IPS-20b (cell line): Measurements from ENCODE around the gene PAOX.
"Not testable (repeated sequence)": the region's sequence is repeated elsewhere in the genome, so short reads cannot be mapped to it uniquely, and the experiment has no call there.

Experiments used
- H3K27ac ChIP-seq: one replicate; pipeline ENCODE4 v1.5.1; 2013; ENCODE audit warnings: low read length
- H3K27me3 ChIP-seq: 2 replicates; pipeline ENCODE4 v1.6.1; 2013; ENCODE audit warnings: mild to moderate bottlenecking, low read length, inconsistent platforms; ENCODE audit not compliant: insufficient read depth
- H3K36me3 ChIP-seq: 2 replicates; pipeline ENCODE4 v1.6.1; 2013; ENCODE audit warnings: low read depth, mild to moderate bottlenecking, inconsistent platforms, low read length, moderate library complexity; ENCODE audit not compliant: insufficient read depth
- H3K4me1 ChIP-seq: 2 replicates; pipeline ENCODE4 v1.6.1; 2013; ENCODE audit warnings: mild to moderate bottlenecking, control low read depth, inconsistent platforms, low read length, moderate library complexity; ENCODE audit not compliant: insufficient read depth
- H3K4me3 ChIP-seq: 2 replicates; pipeline ENCODE4 v1.5.1; 2013; ENCODE audit warnings: mild to moderate bottlenecking, low read length, inconsistent platforms
- H3K9ac ChIP-seq: 2 replicates; pipeline ENCODE4 v1.6.1; 2013; ENCODE audit warnings: low read depth, mild to moderate bottlenecking, inconsistent platforms, low read length, moderate library complexity
- H3K9me3 ChIP-seq: 2 replicates; pipeline ENCODE4 v1.6.1; 2013; ENCODE audit warnings: mild to moderate bottlenecking, low read depth, low read length, inconsistent platforms; ENCODE audit not compliant: insufficient read depth

PAOX gene

GRCh38 chr10:133359554-133359971, 19.5 kb upstream of the PAOX start:
- Histone ChIP-seq H3K27me3 (peaks cover 16% of the 10 kb centered on the region), H3K36me3 (peaks cover 27% of the 10 kb centered on the region), H3K4me3 (no peak overlapping the region), H3K9ac (no peak overlapping the region), H3K4me1 (no peaks in the 10 kb centered on the region), H3K9me3 (no peaks in the 10 kb centered on the region), H3K27ac (no peak overlapping the region)

DNA sequence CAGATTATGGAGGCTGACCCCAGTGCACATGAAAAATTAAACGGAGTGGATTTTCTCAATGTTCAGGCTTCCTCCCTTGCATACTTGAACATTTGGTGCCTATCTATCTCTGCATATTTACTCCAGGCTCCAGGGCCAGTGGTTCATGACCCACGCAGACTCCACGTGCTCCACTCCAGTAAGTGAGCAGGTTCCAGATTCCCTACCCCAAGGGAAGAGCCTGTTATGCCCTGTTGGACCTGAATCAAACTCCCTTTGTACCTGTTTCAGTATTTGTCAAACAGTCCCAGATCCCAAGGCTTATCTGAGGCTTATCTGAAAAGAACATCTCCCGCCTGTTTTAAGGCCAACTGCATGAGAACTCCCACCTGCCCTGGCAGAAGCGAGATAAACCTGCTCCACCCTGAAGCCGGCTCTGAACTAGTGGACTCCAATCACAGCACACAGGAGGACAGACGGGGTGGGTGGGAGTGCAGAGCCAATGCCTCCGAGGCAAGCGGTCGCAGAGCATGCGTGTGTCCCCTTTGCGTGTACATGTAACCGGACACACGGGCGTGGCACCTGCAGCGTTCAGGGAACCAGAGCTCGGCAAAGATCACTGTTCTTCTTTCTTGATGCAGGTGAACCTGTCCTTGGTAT, 19.0 kb upstream of the PAOX start:
- Histone ChIP-seq H3K9me3 (no peaks in the 10 kb centered on the region), H3K4me1 (no peaks in the 10 kb centered on the region), H3K27ac (no peak overlapping the region), H3K27me3 (peaks cover 16% of the 10 kb centered on the region), H3K36me3 (peaks cover 32% of the 10 kb centered on the region), H3K9ac (no peak overlapping the region), H3K4me3 (no peak overlapping the region)

DNA sequence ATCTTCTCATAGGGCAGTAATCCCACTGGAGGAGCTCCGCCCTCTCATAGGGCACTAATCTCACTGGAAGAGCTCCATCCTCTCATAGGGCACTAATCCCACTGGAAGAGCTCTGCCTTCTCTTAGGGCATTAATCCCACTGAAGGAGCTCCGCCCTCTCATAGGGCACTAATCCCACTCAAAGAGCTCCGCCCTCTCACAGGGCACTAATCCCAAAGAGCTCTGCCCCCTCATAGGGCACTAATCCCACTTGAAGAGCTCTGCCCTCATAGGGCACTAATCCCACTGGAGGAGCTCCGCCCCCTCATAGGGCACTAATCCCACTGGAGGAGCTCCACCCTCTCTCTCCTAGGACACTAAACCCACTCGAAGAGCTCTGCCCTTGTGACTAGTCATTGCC, 17.8 kb upstream of the PAOX start:
- no peaks in the 10 kb centered on the region for H3K4me1 ChIP-seq
- H3K36me3 ChIP-seq: peaks cover 44% of the 10 kb centered on the region
- no peak overlapping the region for H3K4me3 ChIP-seq
- no peak overlapping the region for H3K9ac ChIP-seq
- no peak overlapping the region for H3K27ac ChIP-seq
- H3K9me3 ChIP-seq: no peaks in the 10 kb centered on the region
- peaks cover 16% of the 10 kb centered on the region for H3K27me3 ChIP-seq

- H3K9ac ChIP-seq: no peak overlapping the region
- peaks cover 16% of the 10 kb centered on the region for H3K27me3 ChIP-seq
- no peak overlapping the region for H3K27ac ChIP-seq
- H3K4me3 ChIP-seq: no peak overlapping the region
- H3K36me3 ChIP-seq: peaks cover 51% of the 10 kb centered on the region
- H3K4me1 ChIP-seq: no peaks in the 10 kb centered on the region
- H3K9me3 ChIP-seq: no peaks in the 10 kb centered on the region
Measured at GRCh38 chr10:133361773-133362441, 17.2 kb upstream of the PAOX start.

DNA sequence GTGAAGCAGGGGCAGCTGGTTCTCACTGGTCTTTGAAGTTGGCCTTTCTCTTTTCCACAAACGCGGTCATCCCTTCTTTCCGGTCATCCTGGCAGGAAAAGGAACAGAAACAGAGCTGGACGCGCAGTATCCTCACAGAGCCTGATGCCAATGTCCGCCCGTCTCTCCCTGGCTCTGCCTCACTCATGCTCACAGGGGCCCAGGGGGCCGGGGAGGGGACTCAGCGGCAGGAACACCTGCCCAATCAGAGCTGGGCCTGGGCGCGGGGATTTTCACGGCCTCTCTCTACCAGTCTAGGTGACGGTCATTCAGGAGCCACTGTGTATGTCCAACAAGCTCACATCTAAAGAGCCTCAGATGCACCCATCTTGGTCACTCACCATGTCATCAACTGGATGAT, 16.2 kb upstream of the PAOX start:
- H3K9me3 ChIP-seq: no peaks in the 10 kb centered on the region
- H3K4me1 ChIP-seq: no peaks in the 10 kb centered on the region
- no peak overlapping the region for H3K9ac ChIP-seq
- H3K36me3 ChIP-seq: peaks cover 52% of the 10 kb centered on the region
- no peak overlapping the region for H3K27ac ChIP-seq
- H3K27me3 ChIP-seq: peaks cover 16% of the 10 kb centered on the region
- H3K4me3 ChIP-seq: no peak overlapping the region

- no peaks in the 10 kb centered on the region for H3K9me3 ChIP-seq
- H3K27ac ChIP-seq: no peak overlapping the region
- H3K27me3 ChIP-seq: peaks cover 9% of the 10 kb centered on the region
- H3K9ac ChIP-seq: no peak overlapping the region
- H3K4me3 ChIP-seq: no peak overlapping the region
- H3K4me1 ChIP-seq: no peaks in the 10 kb centered on the region
- peaks cover 72% of the 10 kb centered on the region for H3K36me3 ChIP-seq
Measured at GRCh38 chr10:133364645-133365431, 14.2 kb upstream of the PAOX start.

DNA sequence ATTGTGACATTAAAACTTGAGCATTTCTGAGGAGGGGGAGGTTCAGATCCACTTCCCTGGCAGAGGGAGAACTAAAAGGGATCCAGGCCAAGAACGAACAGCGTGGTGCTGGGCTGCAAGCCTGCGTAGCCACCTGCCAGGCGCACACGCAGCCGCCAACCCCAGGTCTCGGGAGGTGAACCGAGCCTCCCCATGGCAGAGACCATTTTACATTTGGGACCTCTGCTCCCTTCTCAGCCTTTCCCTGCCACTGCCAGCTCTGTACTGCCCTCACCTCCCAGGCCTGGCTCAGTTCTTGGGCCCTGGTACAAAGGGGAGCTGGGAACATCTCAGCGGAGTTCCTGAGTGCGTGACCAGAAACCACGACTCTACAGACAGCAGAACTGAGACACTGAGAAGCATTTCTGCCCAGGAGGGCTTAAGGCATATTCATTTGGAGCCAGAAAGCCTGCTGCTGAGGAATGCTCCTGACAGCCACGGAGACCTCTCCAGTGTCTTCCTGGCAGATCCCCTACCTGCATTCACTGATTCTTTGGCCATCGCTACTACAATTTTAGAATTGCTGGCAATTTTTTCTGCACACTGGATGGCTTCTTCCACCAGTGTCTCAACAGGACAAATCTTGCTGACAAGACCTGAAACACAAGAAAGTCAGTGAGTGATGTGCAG, 13.5 kb upstream of the PAOX start:
- Histone ChIP-seq H3K27me3 (0 out of 2 replicates have a peak, but pooled peaks cover 1% of the 10 kb centered on the region), H3K4me1 (no peaks in the 10 kb centered on the region), H3K4me3 (no peak overlapping the region), H3K27ac (no peak overlapping the region), H3K36me3 (peaks cover 79% of the 10 kb centered on the region), H3K9me3 (no peaks in the 10 kb centered on the region), H3K9ac (no peak overlapping the region)

DNA sequence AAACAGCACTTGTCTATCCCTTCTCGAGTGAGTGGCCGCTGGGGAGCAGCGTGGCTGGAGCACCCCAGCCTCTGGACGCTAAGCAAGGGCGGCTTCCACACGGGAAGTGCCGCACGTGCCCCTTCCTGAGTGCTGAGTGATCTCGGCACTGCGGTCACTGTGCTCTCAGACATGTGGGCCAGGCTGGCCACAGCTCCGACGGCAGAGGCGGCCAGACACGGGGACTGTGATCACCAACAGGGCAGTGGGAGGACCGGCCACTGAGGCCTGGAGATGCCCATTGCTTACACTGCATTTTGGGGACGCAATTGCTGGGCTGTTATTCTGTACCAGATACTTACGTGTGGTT, 13.0 kb upstream of the PAOX start:
- Histone ChIP-seq H3K27ac (no peak overlapping the region), H3K36me3 (peaks cover 82% of the 10 kb centered on the region)

DNA sequence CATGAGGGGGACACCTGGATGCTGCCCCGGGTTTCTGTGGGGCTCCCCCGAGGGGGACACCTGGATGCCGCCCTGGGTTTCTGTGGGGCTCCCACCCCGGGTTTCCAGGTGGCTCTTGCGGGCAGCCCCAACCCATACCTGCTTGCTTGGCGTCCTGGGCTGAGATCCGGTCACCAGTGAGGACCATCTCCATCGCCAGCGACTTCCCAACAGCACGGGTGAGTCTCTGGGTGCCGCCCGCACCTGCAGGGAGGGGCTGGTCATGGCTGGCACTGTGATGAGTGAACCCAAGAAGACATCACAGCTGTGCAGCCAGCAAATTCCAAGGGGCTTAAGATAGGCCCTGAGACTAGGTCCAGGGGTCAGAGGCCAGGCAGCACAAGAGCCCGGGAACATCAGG, 12.3 kb upstream of the PAOX start:
- H3K27me3 ChIP-seq: no peaks in the 10 kb centered on the region

More for the DNA sequence above, 13.0 kb upstream of the PAOX start:
- H3K4me3 ChIP-seq: no peak overlapping the region
- H3K27me3 ChIP-seq: no peaks in the 10 kb centered on the region
- no peak overlapping the region for H3K9ac ChIP-seq
- no peaks in the 10 kb centered on the region for H3K4me1 ChIP-seq
- H3K9me3 ChIP-seq: no peaks in the 10 kb centered on the region

GRCh38 chr10:133367461-133367860, 11.6 kb upstream of the PAOX start:
- not testable (repeated sequence) for H3K4me3 ChIP-seq, H3K27me3 ChIP-seq, H3K9me3 ChIP-seq, H3K27ac ChIP-seq, H3K4me1 ChIP-seq, H3K9ac ChIP-seq
- H3K36me3 ChIP-seq: peaks cover 75% of the 10 kb centered on the region

More for the DNA sequence above, 12.3 kb upstream of the PAOX start:
- H3K36me3 ChIP-seq: peaks cover 82% of the 10 kb centered on the region
- no peak overlapping the region for H3K9ac ChIP-seq
- H3K27ac ChIP-seq: no peak overlapping the region
- no peak overlapping the region for H3K4me3 ChIP-seq
- H3K9me3 ChIP-seq: no peaks in the 10 kb centered on the region
- H3K4me1 ChIP-seq: no peaks in the 10 kb centered on the region

DNA sequence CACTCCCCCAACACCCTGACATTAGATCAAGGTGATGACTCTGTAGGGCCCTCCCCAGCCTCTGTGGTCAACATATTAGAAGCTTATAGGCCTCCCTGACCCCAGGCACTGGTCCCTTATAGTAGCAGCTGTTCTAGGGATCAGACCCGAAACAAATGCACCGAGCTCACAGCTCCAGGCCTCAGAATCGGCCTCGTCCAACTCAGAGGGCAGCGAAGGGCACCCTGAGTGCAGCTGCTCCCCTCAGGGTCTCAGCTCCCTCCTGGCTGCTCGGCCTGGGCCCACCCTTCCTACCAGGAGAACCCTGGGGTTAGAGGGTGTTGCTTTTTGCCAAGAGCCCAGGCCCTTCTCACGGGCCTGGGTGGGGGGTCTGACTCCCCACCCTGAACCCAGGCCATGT, 10.9 kb upstream of the PAOX start:
- Histone ChIP-seq H3K4me1 (no peaks in the 10 kb centered on the region), H3K4me3 (no peak overlapping the region), H3K27ac (no peak overlapping the region), H3K27me3 (no peaks in the 10 kb centered on the region), H3K36me3 (peaks cover 68% of the 10 kb centered on the region), H3K9ac (no peak overlapping the region), H3K9me3 (no peaks in the 10 kb centered on the region)
